Kidney epithelial cell (primary cell): ENCODE measurements around the gene TCEANC. TPM values are rescaled to one million over a fixed set of nuclear protein-coding genes. Genes with fewer than 3 reads are reported as not detected.
A peak's percentile ranks its signal among the peaks of the same experiment; 100 is the strongest.
"Not testable (repeated sequence)": the region's sequence is repeated elsewhere in the genome, so short reads cannot be mapped to it uniquely, and the experiment has no call there.

ENCODE experiments used
- DNase-seq: peaks from one replicate; pipeline ENCODE4 v3.0.0-alpha.2; 2010; ENCODE audit warnings: low read depth
- H3K27me3 ChIP-seq: 2 replicates; pipeline ENCODE4 v1.6.0; 2011; ENCODE audit warnings: low read length; ENCODE audit not compliant: control insufficient read depth, insufficient read depth
- H3K36me3 ChIP-seq: 2 replicates; pipeline ENCODE4 v1.5.1; 2011; ENCODE audit warnings: low read length; ENCODE audit not compliant: control insufficient read depth, insufficient read depth
- H3K4me3 ChIP-seq: 2 replicates; pipeline ENCODE4 v1.5.1; 2011; ENCODE audit warnings: low read depth, mild to moderate bottlenecking, control low read depth, low read length
- CTCF ChIP-seq: IDR thresholded peaks from 2 replicates; pipeline ENCODE4 v1.5.1; 2011; ENCODE audit warnings: mild to moderate bottlenecking, moderate library complexity, low read length, control low read depth, inconsistent platforms; ENCODE audit not compliant: insufficient read depth, poor library complexity, severe bottlenecking
- total RNA-seq: library from RNA; depleted of rRNA; stranded (reverse); fragments of >200 nt; gene quantifications from 2 replicates; pipeline ENCODE4 v1.2.3, GENCODE V29; 2015

TCEANC gene
- total RNA-seq, 1 donor from 2014 or later, result 3.3 TPM

- no peak for DNase-seq
- no peak overlapping the region for H3K4me3 ChIP-seq
- no peak for TF ChIP-seq CTCF
- peaks cover 6% of the 10 kb centered on the region for H3K27me3 ChIP-seq
- no peaks in the 10 kb centered on the region for H3K36me3 ChIP-seq
Measured at GRCh38 chrX:13645464-13646153, 7.3 kb upstream of the TCEANC start.

- TF ChIP-seq CTCF, result peak; percentile 75
- no peaks in the 10 kb centered on the region for H3K36me3 ChIP-seq
- peaks cover 6% of the 10 kb centered on the region for H3K27me3 ChIP-seq
- H3K4me3 ChIP-seq, result no peak overlapping the region
- peak; percentile 23 for DNase-seq
Measured at GRCh38 chrX:13646154-13646549, 6.8 kb upstream of the TCEANC start.

GRCh38 chrX:13647709-13648212, 5.2 kb upstream of the TCEANC start:
- no peak for DNase-seq
- peaks cover 6% of the 10 kb centered on the region for H3K27me3 ChIP-seq
- no peak overlapping the region for H3K4me3 ChIP-seq
- no peak for TF ChIP-seq CTCF
- no peaks in the 10 kb centered on the region for H3K36me3 ChIP-seq

- H3K36me3 ChIP-seq, H3K27me3 ChIP-seq, DNase-seq, H3K4me3 ChIP-seq: not testable (repeated sequence)
Measured at GRCh38 chrX:13648336-13648735, 4.6 kb upstream of the TCEANC start.

- Histone ChIP-seq H3K4me3 (no peak overlapping the region), H3K36me3 (no peaks in the 10 kb centered on the region), H3K27me3 (peaks cover 6% of the 10 kb centered on the region)
- no peak for DNase-seq
- no peak for TF ChIP-seq CTCF
Measured at GRCh38 chrX:13649838-13650237, 3.1 kb upstream of the TCEANC start.

- Histone ChIP-seq H3K4me3 (no peak overlapping the region), H3K36me3 (no peaks in the 10 kb centered on the region), H3K27me3 (peaks cover 6% of the 10 kb centered on the region)
- no peak for DNase-seq
- TF ChIP-seq CTCF, result no peak
Measured at GRCh38 chrX:13650318-13650717, 2.6 kb upstream of the TCEANC start.
